ENCODE results near the gene MT1E. TPM values are rescaled to one million over a fixed set of nuclear protein-coding genes. Genes with fewer than 3 reads are reported as not detected.

Gene MT1E
- total RNA-seq, 1 experiment from 2014 or later, result 383 TPM

DNA sequence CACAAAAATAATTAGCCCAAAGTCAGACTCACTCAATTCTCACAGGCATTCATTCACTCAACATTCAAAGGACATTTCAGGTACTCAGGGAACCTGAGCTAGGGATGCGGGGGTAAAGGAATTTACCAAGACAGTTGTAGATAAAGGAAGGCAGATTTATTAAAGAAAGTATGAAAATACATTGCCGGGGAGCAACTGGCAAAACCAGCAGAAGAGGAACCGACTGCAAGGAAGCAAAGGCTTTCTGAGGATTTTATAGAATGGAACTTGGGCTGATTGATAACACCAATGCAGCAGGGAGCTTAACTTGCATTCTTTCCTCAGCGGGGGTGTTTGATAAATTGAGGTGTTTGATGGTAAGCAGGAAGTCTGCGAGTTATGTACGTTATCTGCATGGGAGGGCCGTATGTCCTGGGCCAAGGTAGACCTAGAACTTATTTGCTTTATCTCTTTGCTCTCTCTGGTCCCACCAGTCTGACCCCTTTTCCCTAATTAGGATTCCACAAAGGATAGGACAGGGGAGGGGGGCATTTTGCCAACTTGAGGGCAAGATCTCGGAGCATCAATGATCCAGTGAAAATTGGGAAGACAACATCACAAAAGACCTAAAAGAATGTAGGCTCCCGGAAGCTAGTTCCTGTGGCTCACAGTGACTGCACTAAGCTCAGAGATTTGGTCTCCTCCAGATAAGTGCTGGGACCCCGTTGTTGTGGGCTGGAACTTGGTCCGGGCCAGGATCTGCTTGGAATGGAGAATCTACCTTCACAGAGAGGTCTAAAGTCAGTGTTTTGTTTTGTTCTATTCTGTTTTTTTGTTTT lies 42.0 kb upstream of the MT1E start:
- Histone ChIP-seq H3K9me3 (ENCODE audit: control insufficient read depth in 1 of 2, insufficient read depth in 1 of 2, low read depth in 1 of 2, low read length in 2 of 2) (no peaks in the 10 kb centered on the region), H3K4me3 (replicated peaks in 1 of 2; ENCODE audit: low read depth in 1 of 2, low read length in 2 of 2) (no peak overlapping the region), H3K27me3 (ENCODE audit: insufficient read depth, low read length) (0 out of 2 replicates have a peak, but pooled peaks cover 3% of the 10 kb centered on the region), H3K9ac (ENCODE audit: low read length) (no peak overlapping the region), H3K4me1 (ENCODE audit: control insufficient read depth in 1 of 2, insufficient read depth in 2 of 2, low read length in 2 of 2) (no peaks in the 10 kb centered on the region), H2AFZ (ENCODE audit: low read depth, low read length, poor library complexity, severe bottlenecking) (no peak overlapping the region), H3K36me3 (ENCODE audit: control insufficient read depth in 1 of 2, insufficient read depth in 2 of 2, low read length in 2 of 2) (no peaks in the 10 kb centered on the region), H3K9me2 (ENCODE audit: insufficient read depth) (no peaks in the 10 kb centered on the region), H4K20me1 (ENCODE audit: insufficient read depth) (no peaks in the 10 kb centered on the region), H3K4me2 (ENCODE audit: low read length) (no peak overlapping the region), H3K79me2 (ENCODE audit: insufficient read depth, low read length) (no peaks in the 10 kb centered on the region), H3K27ac (ENCODE audit: low read depth, low read length) (no peak overlapping the region)
- DNase-seq (ENCODE audit: low read depth, low spot score) (no peak), ATAC-seq (no peak)
- intact Hi-C loops (cut with micrococcal nuclease), result no loop called here
- RAD21 ChIA-PET (ENCODE audit: low non-redundant PET in 1 of 2, low total read pairs in 2 of 2, uncharacterized antibody in 2 of 2, unreplicated experiment in 2 of 2), result no interaction called here
- CTCF ChIA-PET, result no interaction called here
- POLR2A ChIA-PET, result no interaction called here
- no peak for TF ChIP-seq YY1 (IDR thresholded peaks at IDR 0.05; ENCODE audit: extremely low read depth, insufficient replicate concordance, low read depth, low read length)
- no TSS peak for BruUV-seq (replicated peaks)

DNA sequence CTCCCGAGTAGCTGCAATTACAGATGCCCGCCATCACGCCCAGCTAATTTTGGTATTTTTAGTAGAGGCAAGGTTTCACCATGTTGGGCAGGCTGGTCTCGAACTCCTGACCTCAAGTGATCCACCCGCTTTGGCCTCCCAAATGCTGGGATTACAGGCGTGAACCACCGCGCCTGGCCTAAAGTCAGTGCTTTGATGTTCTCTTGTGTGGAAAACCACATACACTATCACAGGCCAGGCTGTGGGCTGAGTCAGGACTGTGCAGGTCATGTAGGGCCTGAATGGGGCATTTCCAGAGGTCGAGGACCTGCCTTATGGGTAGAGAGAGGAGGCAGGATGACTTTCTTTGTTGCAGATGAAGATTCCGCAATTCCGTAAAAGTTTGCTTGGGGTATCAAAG lies 41.3 kb upstream of the MT1E start:
- CTCF ChIA-PET, result interaction anchor here (1.0 kb wide), 1 partner anchor 117 kb away, joined by 3 read pairs; no protein-coding TSS in a partner anchor
- RAD21 ChIA-PET (ENCODE audit: low non-redundant PET in 1 of 2, low total read pairs in 2 of 2, uncharacterized antibody in 2 of 2, unreplicated experiment in 2 of 2), result interaction anchor here in 1 of 2 experiments (0.8 kb wide), 1 partner anchor 41 kb away, joined by 3 read pairs; the partner anchor contains the start of gene MT1E
- H3K27ac ChIP-seq (ENCODE audit: low read depth, low read length), result no peak overlapping the region
- no peak for DNase-seq (ENCODE audit: low read depth, low spot score)
- H3K4me2 ChIP-seq (ENCODE audit: low read length), result no peak overlapping the region
- H3K4me3 ChIP-seq (replicated peaks in 1 of 2; ENCODE audit: low read depth in 1 of 2, low read length in 2 of 2), result no peak overlapping the region
- H2AFZ ChIP-seq (ENCODE audit: low read depth, low read length, poor library complexity, severe bottlenecking), result no peak overlapping the region
- no peaks in the 10 kb centered on the region for H4K20me1 ChIP-seq (ENCODE audit: insufficient read depth)
- BruUV-seq (replicated peaks), result no TSS peak
- no peaks in the 10 kb centered on the region for H3K4me1 ChIP-seq (ENCODE audit: control insufficient read depth in 1 of 2, insufficient read depth in 2 of 2, low read length in 2 of 2)
- intact Hi-C loops (cut with micrococcal nuclease), result no loop called here
- ATAC-seq, result no peak
- H3K9me2 ChIP-seq (ENCODE audit: insufficient read depth), result no peaks in the 10 kb centered on the region
- TF ChIP-seq SRF (IDR thresholded peaks at IDR 0.05; ENCODE audit: low read depth) (no peak), ELF1 (IDR thresholded peaks at IDR 0.05; ENCODE audit: borderline replicate concordance, low read depth) (no peak), YY1 (IDR thresholded peaks at IDR 0.05; ENCODE audit: extremely low read depth, insufficient replicate concordance, low read depth, low read length) (no peak), ZBTB33 (IDR thresholded peaks at IDR 0.05; ENCODE audit: extremely low read depth, insufficient replicate concordance, low read length) (no peak), EGR1 (IDR thresholded peaks at IDR 0.05; ENCODE audit: low read depth) (no peak)
- TF ChIP-seq, protein P1, sequence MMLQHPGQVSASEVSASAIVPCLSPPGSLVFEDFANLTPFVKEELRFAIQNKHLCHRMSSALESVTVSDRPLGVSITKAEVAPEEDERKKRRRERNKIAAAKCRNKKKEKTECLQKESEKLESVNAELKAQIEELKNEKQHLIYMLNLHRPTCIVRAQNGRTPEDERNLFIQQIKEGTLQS (IDR thresholded peaks at IDR 0.05), result no peak
- TF ChIP-seq, protein P2, sequence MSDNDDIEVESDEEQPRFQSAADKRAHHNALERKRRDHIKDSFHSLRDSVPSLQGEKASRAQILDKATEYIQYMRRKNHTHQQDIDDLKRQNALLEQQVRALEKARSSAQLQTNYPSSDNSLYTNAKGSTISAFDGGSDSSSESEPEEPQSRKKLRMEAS (IDR thresholded peaks at IDR 0.05), result no peak
- H3K27me3 ChIP-seq (ENCODE audit: insufficient read depth, low read length), result 0 out of 2 replicates have a peak, but pooled peaks cover 3% of the 10 kb centered on the region
- POLR2A ChIA-PET, result no interaction called here
- no peaks in the 10 kb centered on the region for H3K36me3 ChIP-seq (ENCODE audit: control insufficient read depth in 1 of 2, insufficient read depth in 2 of 2, low read length in 2 of 2)
- no peaks in the 10 kb centered on the region for H3K79me2 ChIP-seq (ENCODE audit: insufficient read depth, low read length)
- H3K9me3 ChIP-seq (ENCODE audit: control insufficient read depth in 1 of 2, insufficient read depth in 1 of 2, low read depth in 1 of 2, low read length in 2 of 2), result no peaks in the 10 kb centered on the region
- no peak overlapping the region for H3K9ac ChIP-seq (ENCODE audit: low read length)
